Central memory CD8-positive, alpha-beta T cell (primary cell): ENCODE results near the gene FKBP4.

Experiments used
- ATAC-seq: fragments of 150-1000 bp; cut with Tn5 transposase; replicated peaks from 2 replicates; pipeline ENCODE4 v1.10.0; 2022; ENCODE audit warnings: mild to moderate bottlenecking, moderate FRiP score, moderate number of reproducible peaks; ENCODE audit not compliant: poor library complexity, severe bottlenecking; ENCODE audit errors: extremely low read depth
- DNase-seq, 2 donors: peaks; one replicate each; pipeline ENCODE4 v3.0.0; 2021; ENCODE audit warnings: low spot score in 2 of 2
- H3K27ac Mint-ChIP-seq: one replicate; pipeline ENCODE4 v1.8.0; 2022; ENCODE audit warnings: low read depth, mild to moderate bottlenecking, moderate library complexity, mixed read lengths
- H3K27me3 Mint-ChIP-seq: one replicate; pipeline ENCODE4 v1.8.0; 2022; ENCODE audit warnings: mixed read lengths
- H3K36me3 Mint-ChIP-seq: one replicate; pipeline ENCODE4 v1.8.0; 2022; ENCODE audit warnings: mild to moderate bottlenecking, moderate library complexity, mixed read lengths; ENCODE audit not compliant: insufficient read depth
- H3K4me1 Mint-ChIP-seq: one replicate; pipeline ENCODE4 v1.8.0; 2022; ENCODE audit warnings: mixed read lengths
- H3K4me3 Mint-ChIP-seq: one replicate; pipeline ENCODE4 v1.8.0; 2022; ENCODE audit warnings: mild to moderate bottlenecking, moderate library complexity, mixed read lengths
- H3K9me3 Mint-ChIP-seq: one replicate; pipeline ENCODE4 v1.8.0; 2022; ENCODE audit warnings: mixed read lengths

Gene FKBP4

GRCh38 chr12:2794736-2795289 lies at the start of gene FKBP4:
TSS of gene FKBP4 (plus strand) at chr12:2794970. CDS start at chr12:2795140, 170 bp downstream.
- peak; percentile 89 for ATAC-seq
- H3K27me3 Mint-ChIP-seq = no peaks in the 10 kb centered on the region
- H3K4me3 Mint-ChIP-seq = peak within 1 kb of the TSS; percentile 91
- H3K4me1 Mint-ChIP-seq = peaks cover 9% of the 10 kb centered on the region
- DNase-seq = peak; percentile 73 to 74
- H3K27ac Mint-ChIP-seq = peak within 1 kb of the TSS; percentile 88
- H3K9me3 Mint-ChIP-seq = no peaks in the 10 kb centered on the region
- H3K36me3 Mint-ChIP-seq = peaks cover 20% of the 10 kb centered on the region

DNA sequence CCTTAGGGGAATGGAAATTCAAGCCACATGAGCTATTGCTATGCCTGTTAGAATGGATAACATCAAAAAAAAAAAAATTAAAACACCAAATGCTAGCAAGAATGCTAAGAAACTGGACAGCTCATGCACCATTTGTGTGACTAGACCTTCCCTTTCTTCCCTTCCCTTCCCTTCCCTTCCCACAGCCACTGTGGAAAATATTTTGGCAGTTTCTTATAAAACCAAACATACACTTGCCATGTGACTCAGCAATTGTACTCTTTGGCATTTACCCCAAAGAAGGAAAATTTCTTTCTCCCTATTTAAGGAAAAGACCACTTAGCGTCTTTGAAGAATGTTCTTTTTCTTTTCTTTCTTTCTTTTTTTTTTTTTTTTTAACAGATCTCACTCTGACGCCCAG lies 49.1 kb upstream of the FKBP4 start:
- Mint-ChIP-seq H3K27me3 (peaks cover 54% of the 10 kb centered on the region), H3K4me3 (no peak overlapping the region), H3K9me3 (no peaks in the 10 kb centered on the region), H3K4me1 (no peaks in the 10 kb centered on the region), H3K36me3 (no peaks in the 10 kb centered on the region), H3K27ac (no peak overlapping the region)
- ATAC-seq (no peak), DNase-seq (no peak)

DNA sequence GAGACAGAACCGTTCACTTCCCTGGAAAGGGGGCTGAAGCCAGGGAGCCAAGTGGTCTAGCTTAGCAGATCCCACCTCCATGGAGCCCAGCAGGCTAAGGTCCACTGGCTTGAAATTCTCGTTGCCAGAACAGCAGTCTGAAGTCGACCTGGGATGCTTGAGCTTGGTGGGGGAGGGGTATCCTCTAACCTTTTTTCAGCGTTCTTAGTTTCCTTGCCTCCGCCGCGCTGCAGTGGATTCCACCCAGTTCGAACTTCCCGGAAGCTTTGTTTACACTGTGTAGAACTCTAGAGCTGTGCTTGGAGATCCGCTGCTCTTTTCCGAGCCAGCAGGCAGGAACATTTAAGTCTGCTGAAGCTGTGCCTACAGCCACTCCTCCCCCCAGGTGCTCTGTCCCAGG lies 45.2 kb upstream of the FKBP4 start:
- no peak for ATAC-seq
- H3K36me3 Mint-ChIP-seq = peaks cover 5% of the 10 kb centered on the region
- peaks cover 60% of the 10 kb centered on the region for H3K27me3 Mint-ChIP-seq

DNA sequence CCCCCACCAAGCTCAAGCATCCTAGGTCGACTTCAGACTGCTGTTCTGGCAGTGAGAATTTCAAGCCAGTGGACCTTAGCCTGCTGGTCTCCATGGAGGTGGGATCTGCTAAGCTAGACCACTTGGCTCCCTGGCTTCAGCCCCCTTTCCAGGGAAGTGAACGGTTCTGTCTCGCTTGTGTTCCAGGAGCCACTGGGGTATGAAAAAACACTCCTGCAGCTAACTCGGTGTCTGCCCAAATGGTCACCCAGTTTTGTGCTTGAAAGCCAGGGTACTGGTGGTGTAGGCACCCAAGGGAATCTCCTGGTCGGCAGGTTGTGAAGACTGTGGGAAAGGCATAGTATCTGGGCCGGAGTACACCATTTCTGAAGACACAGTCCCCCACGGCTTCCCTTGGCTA lies 44.6 kb upstream of the FKBP4 start:
- no peak overlapping the region for H3K4me3 Mint-ChIP-seq
- DNase-seq (no peak), ATAC-seq (no peak)
- H3K27me3 Mint-ChIP-seq = peaks cover 60% of the 10 kb centered on the region
- no peaks in the 10 kb centered on the region for H3K9me3 Mint-ChIP-seq
- peaks cover 7% of the 10 kb centered on the region for H3K4me1 Mint-ChIP-seq
- peaks cover 5% of the 10 kb centered on the region for H3K36me3 Mint-ChIP-seq
- H3K27ac Mint-ChIP-seq = no peak overlapping the region

More for the DNA sequence above, 45.2 kb upstream of the FKBP4 start:
- H3K9me3 Mint-ChIP-seq = no peaks in the 10 kb centered on the region
- H3K4me1 Mint-ChIP-seq = peaks cover 7% of the 10 kb centered on the region
- no peak overlapping the region for H3K4me3 Mint-ChIP-seq
- no peak overlapping the region for H3K27ac Mint-ChIP-seq
- DNase-seq = no peak

- Mint-ChIP-seq H3K4me3 (no peak overlapping the region), H3K36me3 (peaks cover 5% of the 10 kb centered on the region), H3K27me3 (peaks cover 56% of the 10 kb centered on the region), H3K9me3 (no peaks in the 10 kb centered on the region), H3K27ac (no peak overlapping the region), H3K4me1 (peaks cover 7% of the 10 kb centered on the region)
- ATAC-seq (no peak), DNase-seq (no peak)
Observed at GRCh38 chr12:2751230-2751629, 43.5 kb upstream of the FKBP4 start.

- H3K36me3 Mint-ChIP-seq = peaks cover 5% of the 10 kb centered on the region
- H3K27me3 Mint-ChIP-seq = peaks cover 56% of the 10 kb centered on the region
- H3K4me1 Mint-ChIP-seq = peaks cover 7% of the 10 kb centered on the region
- no peak for ATAC-seq
- no peak for DNase-seq
- H3K27ac Mint-ChIP-seq = peak overlapping the region; percentile 35
- H3K4me3 Mint-ChIP-seq = no peak overlapping the region
- no peaks in the 10 kb centered on the region for H3K9me3 Mint-ChIP-seq
Observed at GRCh38 chr12:2751686-2752085, 43.1 kb upstream of the FKBP4 start.

DNA sequence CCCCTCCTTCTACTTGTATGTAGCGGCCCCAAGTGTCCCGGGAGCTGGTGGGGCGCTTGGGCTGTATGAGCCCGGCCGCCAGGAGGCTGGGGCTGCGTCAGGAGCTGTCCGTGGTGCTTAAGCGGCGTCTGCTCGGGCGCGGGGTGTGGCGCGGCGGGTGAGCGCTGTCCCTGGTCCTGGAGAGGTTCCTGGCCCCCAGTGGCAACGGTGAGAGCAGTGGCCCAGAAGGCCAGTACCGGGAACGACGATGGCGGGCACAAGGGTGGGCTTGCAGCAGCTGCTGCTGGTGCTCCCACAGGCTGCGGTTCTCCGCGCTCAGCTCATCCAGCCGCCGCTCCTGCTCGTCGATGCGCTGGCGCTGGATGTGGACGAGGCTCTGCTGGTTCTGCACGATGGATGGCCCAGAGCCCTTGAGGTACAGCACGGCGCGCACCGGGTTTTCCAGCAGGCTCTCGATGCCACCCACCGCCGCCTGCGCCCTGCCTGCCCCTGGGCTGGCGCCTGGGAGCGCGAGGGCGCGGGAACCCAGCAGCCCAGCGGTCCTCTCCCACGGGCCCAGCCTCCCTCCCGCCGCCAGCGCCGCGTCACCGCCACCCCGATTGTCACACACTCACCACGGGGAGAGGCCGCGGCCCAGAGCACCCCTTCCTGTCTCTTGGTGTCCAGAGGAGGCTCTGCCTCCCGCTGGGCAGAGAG lies 41.9 kb upstream of the FKBP4 start:
- DNase-seq (peak; percentile 63 to 71), ATAC-seq (peak; percentile 88)
- H3K4me3 Mint-ChIP-seq = no peak overlapping the region
- H3K9me3 Mint-ChIP-seq = no peaks in the 10 kb centered on the region
- peaks cover 59% of the 10 kb centered on the region for H3K27me3 Mint-ChIP-seq
- H3K36me3 Mint-ChIP-seq = peaks cover 5% of the 10 kb centered on the region
- peaks cover 7% of the 10 kb centered on the region for H3K4me1 Mint-ChIP-seq
- H3K27ac Mint-ChIP-seq = no peak overlapping the region

DNA sequence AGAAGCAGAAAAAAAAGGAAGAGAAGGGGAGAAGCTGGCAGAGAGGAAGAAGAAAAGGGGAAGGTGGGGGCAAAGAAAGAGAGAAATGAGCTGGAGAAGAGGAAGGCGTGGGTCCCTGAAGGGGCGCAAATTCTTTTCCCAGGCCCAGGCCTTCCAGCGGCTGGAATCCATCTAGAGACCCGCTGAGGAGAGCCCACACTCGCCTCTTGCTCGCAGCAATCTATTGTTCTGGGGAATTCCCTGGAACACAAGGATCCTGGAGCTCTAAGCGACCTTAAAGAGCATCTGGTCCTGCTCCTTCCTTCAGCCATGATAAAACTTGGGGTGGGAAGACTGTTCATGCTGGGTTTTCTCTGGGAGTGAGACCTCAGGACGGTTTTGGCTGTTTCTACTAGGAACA lies 41.2 kb upstream of the FKBP4 start:
- Mint-ChIP-seq H3K9me3 (no peaks in the 10 kb centered on the region), H3K27ac (no peak overlapping the region), H3K27me3 (peaks cover 59% of the 10 kb centered on the region), H3K36me3 (peaks cover 6% of the 10 kb centered on the region), H3K4me1 (peaks cover 7% of the 10 kb centered on the region), H3K4me3 (no peak overlapping the region)
- no peak for DNase-seq
- ATAC-seq = no peak

DNA sequence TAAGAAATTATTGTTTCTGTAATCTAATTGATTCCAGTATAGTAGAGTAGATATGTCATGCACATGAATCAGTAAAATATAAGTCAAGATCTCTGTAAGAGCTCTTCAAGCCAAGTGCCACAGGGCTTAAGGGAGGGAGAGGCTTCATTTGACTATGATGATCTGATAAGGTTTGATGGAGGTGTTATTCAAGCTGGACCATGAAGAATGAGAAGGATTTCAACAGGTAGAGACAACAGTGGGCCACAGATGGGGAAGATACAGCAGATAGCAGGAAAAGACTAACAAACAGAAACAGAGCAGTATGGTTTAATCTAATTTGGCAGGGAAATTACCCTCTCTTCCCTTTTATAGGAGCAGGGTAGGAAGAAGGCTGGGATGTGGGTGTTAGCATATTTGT lies 40.6 kb upstream of the FKBP4 start:
- H3K36me3 Mint-ChIP-seq = peaks cover 7% of the 10 kb centered on the region
- no peak for ATAC-seq
- H3K27ac Mint-ChIP-seq = no peak overlapping the region
- no peaks in the 10 kb centered on the region for H3K9me3 Mint-ChIP-seq
- H3K27me3 Mint-ChIP-seq = peaks cover 56% of the 10 kb centered on the region
- no peak for DNase-seq
- peaks cover 7% of the 10 kb centered on the region for H3K4me1 Mint-ChIP-seq
- H3K4me3 Mint-ChIP-seq = no peak overlapping the region

DNA sequence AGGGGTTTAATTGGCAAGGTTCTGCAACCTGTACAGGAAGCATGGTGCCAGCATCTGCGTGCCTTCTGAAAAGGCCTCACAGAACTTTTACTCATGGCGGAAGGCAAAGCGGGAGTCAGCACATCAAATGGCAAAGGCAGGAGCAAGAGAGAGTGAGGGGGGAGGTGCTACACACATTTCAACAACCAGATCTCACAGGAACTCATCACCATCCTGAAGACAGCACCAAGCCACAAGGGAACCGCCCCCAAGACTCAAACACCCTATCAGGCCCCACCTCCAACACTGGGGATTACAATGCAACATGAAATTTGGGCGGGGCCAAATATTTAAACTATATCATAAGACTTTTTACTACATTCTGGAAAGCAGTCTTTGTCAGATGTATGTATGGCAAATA lies 38.0 kb upstream of the FKBP4 start:
- peaks cover 7% of the 10 kb centered on the region for H3K36me3 Mint-ChIP-seq
- peaks cover 7% of the 10 kb centered on the region for H3K4me1 Mint-ChIP-seq
- peaks cover 38% of the 10 kb centered on the region for H3K27me3 Mint-ChIP-seq

DNA sequence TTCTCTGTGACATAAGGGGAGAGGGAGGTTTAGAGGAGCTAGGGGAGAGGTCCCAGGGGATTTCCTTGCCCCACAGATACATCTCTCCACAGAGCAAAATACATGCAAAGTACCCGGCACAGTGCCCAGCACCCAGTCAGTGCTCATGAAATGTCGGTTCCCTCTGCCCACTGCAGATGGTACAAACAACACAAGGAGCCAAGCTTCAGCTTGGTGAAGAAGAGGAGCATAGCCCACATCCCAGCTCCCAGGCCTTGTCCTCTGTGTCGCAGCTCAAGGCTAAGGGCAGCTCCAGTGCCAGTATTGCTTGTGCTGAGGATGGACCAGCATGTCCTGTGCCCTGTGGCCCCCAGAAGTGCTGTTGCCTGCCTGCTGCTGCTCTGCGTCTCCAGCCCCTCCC lies 35.0 kb upstream of the FKBP4 start:
- no peaks in the 10 kb centered on the region for H3K9me3 Mint-ChIP-seq
- no peak overlapping the region for H3K27ac Mint-ChIP-seq
- ATAC-seq (no peak), DNase-seq (no peak)
- peaks cover 27% of the 10 kb centered on the region for H3K27me3 Mint-ChIP-seq
- peaks cover 2% of the 10 kb centered on the region for H3K36me3 Mint-ChIP-seq
- H3K4me1 Mint-ChIP-seq = no peaks in the 10 kb centered on the region
- H3K4me3 Mint-ChIP-seq = no peak overlapping the region

More for the DNA sequence above, 38.0 kb upstream of the FKBP4 start:
- Mint-ChIP-seq H3K4me3 (no peak overlapping the region), H3K27ac (no peak overlapping the region), H3K9me3 (no peaks in the 10 kb centered on the region)
- ATAC-seq (no peak), DNase-seq (no peak)

DNA sequence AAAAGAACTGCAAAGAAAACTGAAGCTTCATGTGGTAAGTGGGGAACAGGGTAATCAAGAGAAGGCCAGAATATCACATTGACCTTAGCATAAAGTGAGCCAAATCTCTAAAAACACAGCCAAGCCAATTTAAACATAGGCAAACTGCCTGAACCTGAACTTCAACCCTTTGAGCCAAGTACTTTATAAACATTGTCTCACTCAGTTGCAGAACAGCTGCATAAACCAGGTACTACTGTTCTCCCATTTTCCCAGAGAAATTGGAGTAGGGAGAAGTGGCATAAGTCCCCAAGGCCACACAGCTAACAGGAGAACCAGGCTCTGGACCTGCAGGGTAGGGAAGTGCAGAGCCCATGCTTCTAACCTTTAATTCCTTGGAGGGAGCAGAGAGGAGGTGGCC lies 30.4 kb upstream of the FKBP4 start:
- H3K4me1 Mint-ChIP-seq = no peaks in the 10 kb centered on the region

DNA sequence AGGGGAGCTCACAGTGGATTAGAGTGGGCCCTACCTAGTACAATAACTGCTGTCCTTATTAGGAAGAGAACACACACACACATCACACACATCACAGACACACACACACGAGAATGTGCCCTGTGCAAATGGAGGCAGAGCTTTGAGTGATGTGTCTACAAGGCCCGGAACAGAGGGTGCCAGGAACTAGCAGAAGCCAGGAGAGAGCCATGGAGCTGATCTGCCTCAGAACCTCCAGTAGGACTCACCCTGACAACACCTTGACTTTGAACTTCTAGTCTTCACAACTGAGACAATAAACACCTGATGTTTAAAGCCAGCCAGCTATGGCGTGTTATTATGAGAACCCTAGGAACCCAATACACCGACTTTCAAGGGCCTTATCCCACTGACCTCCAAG lies 29.7 kb upstream of the FKBP4 start:
- Mint-ChIP-seq H3K4me3 (no peak overlapping the region), H3K9me3 (no peaks in the 10 kb centered on the region), H3K4me1 (no peaks in the 10 kb centered on the region), H3K27me3 (no peaks in the 10 kb centered on the region), H3K36me3 (peaks cover 2% of the 10 kb centered on the region), H3K27ac (no peak overlapping the region)
- DNase-seq (no peak), ATAC-seq (no peak)

More for the DNA sequence above, 30.4 kb upstream of the FKBP4 start:
- H3K27ac Mint-ChIP-seq = no peak overlapping the region
- no peak overlapping the region for H3K4me3 Mint-ChIP-seq
- no peak for DNase-seq
- H3K27me3 Mint-ChIP-seq = no peaks in the 10 kb centered on the region
- ATAC-seq = no peak
- H3K9me3 Mint-ChIP-seq = no peaks in the 10 kb centered on the region
- H3K36me3 Mint-ChIP-seq = peaks cover 2% of the 10 kb centered on the region
